ENCODE measurements around the gene CFAP299. TPM values are rescaled to one million over a fixed set of nuclear protein-coding genes. Genes with fewer than 3 reads are reported as not detected.

Gene CFAP299
- total RNA-seq, 3 donors from 2014 or later = under 0.01 to 0.15 TPM; not detected in 1

DNA sequence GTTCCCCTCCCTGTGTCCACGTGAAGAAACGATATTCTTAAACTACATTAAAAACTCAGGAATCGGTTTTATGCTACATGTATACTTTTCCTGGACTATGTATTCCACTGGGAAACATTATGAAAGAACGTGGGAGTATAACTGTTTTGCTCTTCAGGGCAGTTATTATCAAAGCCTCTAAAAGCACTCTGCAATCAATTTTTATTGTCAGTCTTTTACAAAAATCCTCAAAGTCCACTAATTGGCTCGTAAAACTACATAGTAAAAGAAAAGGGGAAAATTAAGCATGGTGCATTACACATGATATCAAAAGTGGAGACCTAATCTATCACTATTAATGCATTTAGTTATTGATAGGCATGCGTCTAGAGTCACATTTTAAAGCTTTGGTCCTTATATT is 11.4 kb upstream of the CFAP299 start:
- intact Hi-C loops (cut with DNase I; ENCODE audit: low total_unique reads) = no loop called here
- Histone ChIP-seq H3K4me3 (no peak overlapping the region), H3K27ac (no peak overlapping the region), H3K27me3 (no peaks in the 10 kb centered on the region), H3K36me3 (no peaks in the 10 kb centered on the region), H3K4me1 (no peaks in the 10 kb centered on the region), H3K9me3 (no peaks in the 10 kb centered on the region)
- TF ChIP-seq POLR2AphosphoS5 (IDR thresholded peaks at IDR 0.05) (no peak), POLR2A (IDR thresholded peaks at IDR 0.05) (no peak)
- TF ChIP-seq, protein P1, sequence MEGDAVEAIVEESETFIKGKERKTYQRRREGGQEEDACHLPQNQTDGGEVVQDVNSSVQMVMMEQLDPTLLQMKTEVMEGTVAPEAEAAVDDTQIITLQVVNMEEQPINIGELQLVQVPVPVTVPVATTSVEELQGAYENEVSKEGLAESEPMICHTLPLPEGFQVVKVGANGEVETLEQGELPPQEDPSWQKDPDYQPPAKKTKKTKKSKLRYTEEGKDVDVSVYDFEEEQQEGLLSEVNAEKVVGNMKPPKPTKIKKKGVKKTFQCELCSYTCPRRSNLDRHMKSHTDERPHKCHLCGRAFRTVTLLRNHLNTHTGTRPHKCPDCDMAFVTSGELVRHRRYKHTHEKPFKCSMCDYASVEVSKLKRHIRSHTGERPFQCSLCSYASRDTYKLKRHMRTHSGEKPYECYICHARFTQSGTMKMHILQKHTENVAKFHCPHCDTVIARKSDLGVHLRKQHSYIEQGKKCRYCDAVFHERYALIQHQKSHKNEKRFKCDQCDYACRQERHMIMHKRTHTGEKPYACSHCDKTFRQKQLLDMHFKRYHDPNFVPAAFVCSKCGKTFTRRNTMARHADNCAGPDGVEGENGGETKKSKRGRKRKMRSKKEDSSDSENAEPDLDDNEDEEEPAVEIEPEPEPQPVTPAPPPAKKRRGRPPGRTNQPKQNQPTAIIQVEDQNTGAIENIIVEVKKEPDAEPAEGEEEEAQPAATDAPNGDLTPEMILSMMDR (IDR thresholded peaks at IDR 0.05) = no peak
- no peak for DNase-seq (ENCODE audit: low spot score in 2 of 2)

GRCh38 chr4:80331693-80332092 is 3.8 kb upstream of the CFAP299 start:
- H3K4me1 ChIP-seq = no peaks in the 10 kb centered on the region
- H3K4me3 ChIP-seq = no peak overlapping the region
- intact Hi-C loops (cut with DNase I; ENCODE audit: low total_unique reads) = loop anchor here (10.0 kb wide), 1 partner anchor 107 kb away; no protein-coding TSS in a partner anchor
- H3K9me3 ChIP-seq = no peaks in the 10 kb centered on the region
- H3K27ac ChIP-seq = no peak overlapping the region
- H3K36me3 ChIP-seq = no peaks in the 10 kb centered on the region
- TF ChIP-seq POLR2AphosphoS5 (IDR thresholded peaks at IDR 0.05) (no peak), POLR2A (IDR thresholded peaks at IDR 0.05) (no peak)
- TF ChIP-seq, protein P1 (IDR thresholded peaks at IDR 0.05) = no peak
- H3K27me3 ChIP-seq = peaks cover 0 to 17% of the 10 kb centered on the region in 2 donors
- no peak for DNase-seq (ENCODE audit: low spot score in 2 of 2)

DNA sequence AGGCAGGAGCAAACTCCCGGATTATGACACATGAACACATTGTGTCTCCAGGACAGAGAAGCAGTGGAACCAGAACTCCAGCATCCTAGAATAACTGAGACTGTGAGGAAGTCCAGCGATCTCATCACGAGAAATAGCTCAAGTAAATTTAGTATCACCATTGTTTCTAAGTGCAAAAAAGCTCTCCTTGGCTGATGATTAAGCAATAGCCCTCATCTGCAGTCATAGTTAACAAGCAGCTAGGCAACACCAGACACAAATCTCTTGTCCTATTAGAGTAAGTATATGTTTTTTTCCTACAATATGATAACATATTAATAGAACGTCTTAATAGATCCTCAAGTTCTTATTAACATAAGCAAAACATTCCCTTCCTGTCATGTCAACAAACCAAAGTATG is 2.4 kb upstream of the CFAP299 start:
- Histone ChIP-seq H3K27me3 (peaks cover 0 to 17% of the 10 kb centered on the region in 2 donors), H3K36me3 (no peaks in the 10 kb centered on the region), H3K27ac (no peak overlapping the region), H3K9me3 (no peaks in the 10 kb centered on the region), H3K4me3 (no peak overlapping the region), H3K4me1 (no peaks in the 10 kb centered on the region)
- TF ChIP-seq POLR2AphosphoS5 (IDR thresholded peaks at IDR 0.05) = no peak
- TF ChIP-seq, protein P1 (IDR thresholded peaks at IDR 0.05) = no peak
- TF ChIP-seq POLR2A (IDR thresholded peaks at IDR 0.05) = no peak
- no peak for DNase-seq (ENCODE audit: low spot score in 2 of 2)
- intact Hi-C loops (cut with DNase I; ENCODE audit: low total_unique reads) = loop anchor here (10.0 kb wide), 1 partner anchor 108 kb away; no protein-coding TSS in a partner anchor

GRCh38 chr4:80334568-80334967 is 962 bp upstream of the CFAP299 start:
- no peaks in the 10 kb centered on the region for H3K4me1 ChIP-seq
- no peaks in the 10 kb centered on the region for H3K36me3 ChIP-seq
- no peaks in the 10 kb centered on the region for H3K9me3 ChIP-seq
- intact Hi-C loops (cut with DNase I; ENCODE audit: low total_unique reads) = loop anchor here (10.0 kb wide), 1 partner anchor 110 kb away; no protein-coding TSS in a partner anchor
- H3K4me3 ChIP-seq = no peak overlapping the region
- H3K27ac ChIP-seq = no peak overlapping the region
- TF ChIP-seq POLR2A (IDR thresholded peaks at IDR 0.05) (no peak), POLR2AphosphoS5 (IDR thresholded peaks at IDR 0.05) (no peak)
- TF ChIP-seq, protein P1 (IDR thresholded peaks at IDR 0.05) = no peak
- DNase-seq (ENCODE audit: low spot score in 2 of 2) = no peak
- peaks cover 0 to 17% of the 10 kb centered on the region in 2 donors for H3K27me3 ChIP-seq

- no peak overlapping the region for H3K27ac ChIP-seq
- intact Hi-C loops (cut with DNase I; ENCODE audit: low total_unique reads) = loop anchor here (10.0 kb wide), 1 partner anchor 110 kb away; no protein-coding TSS in a partner anchor
- H3K4me3 ChIP-seq = peak overlapping the region; percentile 40 to 68 (median 58)
- TF ChIP-seq POLR2AphosphoS5 (IDR thresholded peaks at IDR 0.05) = no peak
- TF ChIP-seq, protein P1 (IDR thresholded peaks at IDR 0.05) = no peak
- no peak for TF ChIP-seq POLR2A (IDR thresholded peaks at IDR 0.05)
- DNase-seq (ENCODE audit: low spot score in 2 of 2) = no peak
- no peaks in the 10 kb centered on the region for H3K4me1 ChIP-seq
- H3K9me3 ChIP-seq = no peaks in the 10 kb centered on the region
- H3K27me3 ChIP-seq = peaks cover 0 to 17% of the 10 kb centered on the region in 2 donors
- H3K36me3 ChIP-seq = no peaks in the 10 kb centered on the region
Observed at GRCh38 chr4:80335226-80335553, 340 bp upstream of the CFAP299 start.
